ENCODE results near the gene UBAC2. TPM values are rescaled to one million over a fixed set of nuclear protein-coding genes. Genes with fewer than 3 reads are reported as not detected.

Gene UBAC2, protein sequence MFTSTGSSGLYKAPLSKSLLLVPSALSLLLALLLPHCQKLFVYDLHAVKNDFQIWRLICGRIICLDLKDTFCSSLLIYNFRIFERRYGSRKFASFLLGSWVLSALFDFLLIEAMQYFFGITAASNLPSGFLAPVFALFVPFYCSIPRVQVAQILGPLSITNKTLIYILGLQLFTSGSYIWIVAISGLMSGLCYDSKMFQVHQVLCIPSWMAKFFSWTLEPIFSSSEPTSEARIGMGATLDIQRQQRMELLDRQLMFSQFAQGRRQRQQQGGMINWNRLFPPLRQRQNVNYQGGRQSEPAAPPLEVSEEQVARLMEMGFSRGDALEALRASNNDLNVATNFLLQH
- total RNA-seq = 43.4 TPM

DNA sequence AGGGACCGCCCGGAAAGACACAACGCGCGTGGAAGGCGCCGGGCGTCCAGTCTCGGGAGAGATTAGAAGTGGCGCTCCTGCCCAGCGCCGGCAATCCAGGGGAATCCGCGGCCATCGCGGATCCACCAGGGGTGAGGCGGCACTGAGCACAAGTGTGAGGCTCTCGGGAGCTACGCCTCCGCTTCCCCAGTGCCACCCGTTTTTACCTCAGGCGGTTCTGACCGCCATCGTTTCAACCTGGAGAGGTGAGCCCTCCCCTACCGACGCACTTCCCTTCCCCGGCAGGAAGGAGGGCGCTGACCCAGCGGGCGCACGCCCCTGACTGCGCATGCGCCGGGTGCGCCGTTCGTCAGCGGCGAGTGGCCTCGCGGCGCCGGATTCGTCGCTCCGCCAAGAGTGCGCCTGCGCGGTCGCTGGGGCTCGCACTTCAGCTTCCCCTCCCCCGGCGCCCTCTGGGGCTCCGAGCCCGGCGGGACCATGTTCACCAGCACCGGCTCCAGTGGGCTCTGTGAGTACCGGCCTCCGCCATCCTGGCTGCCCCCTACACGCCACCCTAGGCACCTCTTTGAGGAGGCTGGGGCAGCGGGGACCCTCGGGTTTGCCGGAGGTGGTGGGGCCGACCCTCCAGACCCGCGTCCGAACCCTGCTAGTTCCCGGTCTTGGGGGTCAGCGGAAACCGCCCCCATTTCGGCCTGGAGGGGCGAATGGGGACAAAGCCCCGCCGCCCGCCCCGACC is at the start of gene UBAC2:
TSS of gene UBAC2 (plus strand) at position 423 of the 736 bp plus-strand sequence. CDS start at position 478, 55 bp downstream.
- DNase-seq (ENCODE audit: low read depth in 2 of 3, low spot score in 2 of 3) = peak; percentile 96 to 99 (median 97)

DNA sequence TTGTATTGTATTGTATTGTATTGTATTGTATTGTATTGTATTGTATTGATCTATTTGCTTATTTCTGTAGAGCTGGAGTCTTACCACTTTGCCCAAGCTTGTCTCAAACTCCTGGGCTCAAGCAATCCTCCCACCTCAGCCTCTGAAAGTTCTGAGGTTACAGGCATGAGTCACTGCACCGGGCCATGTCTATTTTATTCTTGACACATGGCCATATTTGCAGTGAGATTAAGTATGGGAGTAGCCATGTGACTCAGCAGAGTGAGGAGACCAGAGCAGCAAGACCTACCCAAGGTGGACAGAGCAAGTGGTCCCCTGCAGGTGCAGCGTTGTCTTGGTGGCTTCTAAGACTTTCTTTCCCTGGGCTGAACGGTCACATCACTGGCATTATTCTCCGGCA is 49.1 kb upstream of the UBAC2 start:
- DNase-seq (ENCODE audit: low read depth in 2 of 3, low spot score in 2 of 3) = peak in 1 of 3 donors; percentile 3

DNA sequence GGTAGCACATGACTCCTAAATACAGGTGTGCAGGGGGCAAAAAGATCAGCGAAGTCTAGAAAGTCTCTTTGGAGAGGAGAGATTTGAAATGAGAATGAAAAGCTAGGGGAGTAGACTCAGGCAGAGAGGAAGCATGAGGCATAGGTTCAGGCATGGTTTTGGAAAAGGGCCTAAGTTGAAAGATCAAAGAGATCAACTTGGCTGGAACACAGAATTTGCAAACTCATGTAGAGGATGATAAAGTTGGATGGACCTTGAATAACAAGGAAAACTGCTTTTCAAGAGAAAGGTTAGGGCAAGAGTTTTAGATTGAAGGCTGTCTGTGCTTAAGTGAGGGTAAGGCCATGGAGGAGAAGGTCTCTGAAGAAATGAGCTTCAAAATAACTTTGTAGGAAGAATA is 47.4 kb upstream of the UBAC2 start:
- no peak for DNase-seq (ENCODE audit: low read depth in 2 of 3, low spot score in 2 of 3)

DNA sequence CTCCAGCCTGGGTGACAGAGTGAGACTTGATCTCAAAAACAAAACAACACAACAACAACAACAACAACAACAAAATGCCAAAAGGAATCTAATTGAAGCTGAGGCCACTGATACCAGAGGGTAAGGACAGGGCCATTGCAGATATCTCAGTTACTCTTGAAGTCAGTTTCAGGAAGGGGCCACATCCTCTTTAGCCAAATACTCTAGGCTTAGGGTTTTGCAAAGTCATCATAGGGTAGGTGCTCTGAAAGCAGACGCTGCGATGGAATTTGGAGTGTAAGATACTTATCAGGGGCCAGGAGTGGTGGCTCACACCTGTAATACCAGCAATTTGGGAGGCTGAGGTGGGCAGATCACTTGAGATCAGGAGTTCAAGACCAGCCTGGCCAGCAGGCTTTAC is 46.6 kb upstream of the UBAC2 start:
- DNase-seq (ENCODE audit: low read depth in 2 of 3, low spot score in 2 of 3) = peak in 1 of 3 donors; percentile 33

DNA sequence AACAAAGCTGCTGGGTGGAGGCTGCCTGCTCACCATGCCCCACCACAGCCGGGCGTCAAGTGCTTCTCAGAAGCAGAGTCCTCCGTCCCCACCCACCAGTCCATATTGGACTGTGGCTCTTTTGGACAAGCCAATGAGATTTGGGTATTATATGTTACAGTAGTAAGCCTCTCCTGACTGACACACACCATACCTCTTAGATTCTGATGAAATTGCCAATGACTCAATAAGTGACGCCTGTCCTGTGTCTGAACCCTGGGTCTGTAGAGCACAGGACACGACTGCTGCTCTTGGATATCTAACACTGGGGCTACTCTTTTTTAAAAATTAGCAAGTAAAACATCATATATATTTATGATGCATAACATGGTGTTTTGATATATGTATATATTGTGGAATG is 44.8 kb upstream of the UBAC2 start:
- no peak for DNase-seq (ENCODE audit: low read depth in 2 of 3, low spot score in 2 of 3)

GRCh38 chr13:99157046-99157445 is 43.6 kb upstream of the UBAC2 start:
- DNase-seq (ENCODE audit: low read depth in 2 of 3, low spot score in 2 of 3) = no peak

GRCh38 chr13:99158846-99159245 is 41.8 kb upstream of the UBAC2 start:
- no peak for DNase-seq (ENCODE audit: low read depth in 2 of 3, low spot score in 2 of 3)

DNA sequence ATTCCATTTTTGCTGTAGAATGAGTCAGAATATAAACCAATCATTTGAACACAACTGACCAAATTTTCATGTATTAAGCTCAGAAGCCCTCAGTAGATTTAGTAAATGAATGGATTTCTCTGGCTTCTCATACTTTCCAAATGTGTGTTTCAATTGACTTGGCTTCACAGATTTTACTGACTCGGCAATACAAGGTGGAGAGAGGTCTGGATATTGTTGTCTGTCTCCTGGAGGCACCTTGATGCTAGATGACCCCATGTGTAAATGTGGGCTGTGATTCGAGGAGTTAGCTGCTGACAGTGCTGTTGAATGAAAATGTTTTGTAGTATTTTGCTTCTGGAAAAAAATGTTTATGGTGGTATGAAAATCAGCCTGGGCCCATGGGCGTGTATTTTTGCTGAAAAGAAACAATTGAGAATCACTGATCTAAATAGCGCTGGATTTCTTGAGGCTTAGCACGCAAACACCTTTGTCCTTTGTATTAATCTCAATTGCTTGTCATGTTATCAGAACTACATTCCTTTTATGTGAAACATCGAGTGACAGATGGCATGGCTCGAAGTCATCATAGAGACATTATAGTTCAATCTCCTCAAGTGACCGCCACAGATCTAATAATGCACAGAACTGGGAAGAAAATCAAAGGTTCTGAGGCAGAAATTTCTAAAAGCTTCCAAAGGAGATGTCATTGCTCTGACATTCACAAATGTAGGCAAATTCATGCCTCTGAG is 41.2 kb upstream of the UBAC2 start:
- DNase-seq (ENCODE audit: low read depth in 2 of 3, low spot score in 2 of 3) = no peak

- no peak for DNase-seq (ENCODE audit: low read depth in 2 of 3, low spot score in 2 of 3)
Measured at GRCh38 chr13:99160415-99160814, 40.2 kb upstream of the UBAC2 start.

GRCh38 chr13:99161512-99161911 is 39.1 kb upstream of the UBAC2 start:
- DNase-seq (ENCODE audit: low read depth in 2 of 3, low spot score in 2 of 3) = no peak

GRCh38 chr13:99162567-99163361 is 37.9 kb upstream of the UBAC2 start:
- DNase-seq (ENCODE audit: low read depth in 2 of 3, low spot score in 2 of 3) = no peak

DNA sequence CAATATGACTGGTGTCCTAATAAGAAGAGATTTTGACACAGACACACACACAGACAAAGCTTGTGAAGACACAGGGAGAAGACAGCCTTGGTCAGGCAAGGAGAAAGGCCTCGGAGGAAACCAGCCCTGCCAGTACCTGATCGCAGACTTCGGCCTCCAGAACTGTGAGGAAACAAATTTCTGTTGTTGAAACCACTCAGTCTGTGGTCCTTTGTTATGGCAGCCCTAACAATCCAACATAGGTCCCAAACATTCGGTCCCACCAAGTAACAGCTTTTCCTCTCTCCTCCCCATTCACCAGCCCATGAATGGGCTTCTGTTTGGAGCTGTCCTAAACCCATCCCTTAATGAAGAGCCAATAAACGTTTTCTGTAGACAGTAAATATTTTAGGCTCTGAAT is 36.4 kb upstream of the UBAC2 start:
- DNase-seq (ENCODE audit: low read depth in 2 of 3, low spot score in 2 of 3) = no peak

- DNase-seq (ENCODE audit: low read depth in 2 of 3, low spot score in 2 of 3) = no peak
Measured at GRCh38 chr13:99165753-99166587, 34.7 kb upstream of the UBAC2 start.

DNA sequence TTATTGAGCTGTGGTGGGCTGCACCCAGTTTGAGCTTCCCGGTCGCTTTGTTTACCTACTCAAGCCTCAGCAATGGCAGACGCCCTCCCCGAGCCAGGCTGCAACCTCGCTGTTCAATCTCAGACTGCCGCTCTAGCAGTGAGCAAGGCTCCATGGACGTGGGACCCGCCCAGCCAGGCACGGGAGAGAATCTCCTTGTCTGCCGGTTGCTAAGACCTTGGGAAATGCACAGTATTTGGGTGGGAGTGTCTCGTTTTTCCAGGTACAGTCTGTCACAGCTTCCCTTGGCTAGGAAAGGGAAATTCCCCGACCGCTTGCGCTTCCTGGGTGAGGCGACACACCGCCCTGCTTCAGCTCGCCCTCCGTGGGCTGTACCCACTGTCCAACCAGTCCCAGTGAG is 27.7 kb upstream of the UBAC2 start:
- no peak for DNase-seq (ENCODE audit: low read depth in 2 of 3, low spot score in 2 of 3)

GRCh38 chr13:99173606-99174005 is 27.0 kb upstream of the UBAC2 start:
- DNase-seq (ENCODE audit: low read depth in 2 of 3, low spot score in 2 of 3) = no peak

DNA sequence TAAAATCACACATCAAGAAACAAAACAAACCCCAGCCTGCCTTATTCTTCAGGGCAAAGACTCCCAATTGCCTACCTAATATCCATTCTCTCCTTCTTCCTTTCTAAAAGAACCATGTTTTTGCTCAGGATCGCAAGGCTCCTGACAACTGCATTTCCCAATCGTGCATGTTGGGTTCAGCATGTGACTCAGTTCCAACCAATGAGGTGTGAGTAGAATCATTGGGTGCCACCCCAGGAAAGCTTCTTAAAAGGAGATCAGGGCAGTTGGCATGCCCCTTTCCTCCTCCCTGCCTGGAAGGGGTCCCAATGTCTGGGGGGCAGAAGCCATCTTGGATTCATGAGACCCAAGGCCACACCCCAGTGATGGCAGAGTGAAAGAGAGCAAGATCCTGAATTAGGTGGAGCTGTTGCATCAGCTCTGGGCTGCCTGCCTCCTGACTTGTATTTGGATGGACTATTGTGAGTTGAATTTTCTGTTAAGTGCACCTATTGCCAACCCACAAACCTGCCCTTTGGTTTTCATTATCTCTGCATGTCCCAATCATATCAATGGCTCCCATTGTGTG is 26.0 kb upstream of the UBAC2 start:
- DNase-seq (ENCODE audit: low read depth in 2 of 3, low spot score in 2 of 3) = no peak

- peak; percentile 61 to 77 (median 68) for DNase-seq (ENCODE audit: low read depth in 2 of 3, low spot score in 2 of 3)
Measured at GRCh38 chr13:99176309-99177276, 24.1 kb upstream of the UBAC2 start.

- no peak for DNase-seq (ENCODE audit: low read depth in 2 of 3, low spot score in 2 of 3)
Measured at GRCh38 chr13:99178636-99179035, 22.0 kb upstream of the UBAC2 start.
